ENCODE data around the gene PKIG.
"Not testable (repeated sequence)": the region's sequence is repeated elsewhere in the genome, so short reads cannot be mapped to it uniquely, and the experiment has no call there.

The PKIG gene

DNA sequence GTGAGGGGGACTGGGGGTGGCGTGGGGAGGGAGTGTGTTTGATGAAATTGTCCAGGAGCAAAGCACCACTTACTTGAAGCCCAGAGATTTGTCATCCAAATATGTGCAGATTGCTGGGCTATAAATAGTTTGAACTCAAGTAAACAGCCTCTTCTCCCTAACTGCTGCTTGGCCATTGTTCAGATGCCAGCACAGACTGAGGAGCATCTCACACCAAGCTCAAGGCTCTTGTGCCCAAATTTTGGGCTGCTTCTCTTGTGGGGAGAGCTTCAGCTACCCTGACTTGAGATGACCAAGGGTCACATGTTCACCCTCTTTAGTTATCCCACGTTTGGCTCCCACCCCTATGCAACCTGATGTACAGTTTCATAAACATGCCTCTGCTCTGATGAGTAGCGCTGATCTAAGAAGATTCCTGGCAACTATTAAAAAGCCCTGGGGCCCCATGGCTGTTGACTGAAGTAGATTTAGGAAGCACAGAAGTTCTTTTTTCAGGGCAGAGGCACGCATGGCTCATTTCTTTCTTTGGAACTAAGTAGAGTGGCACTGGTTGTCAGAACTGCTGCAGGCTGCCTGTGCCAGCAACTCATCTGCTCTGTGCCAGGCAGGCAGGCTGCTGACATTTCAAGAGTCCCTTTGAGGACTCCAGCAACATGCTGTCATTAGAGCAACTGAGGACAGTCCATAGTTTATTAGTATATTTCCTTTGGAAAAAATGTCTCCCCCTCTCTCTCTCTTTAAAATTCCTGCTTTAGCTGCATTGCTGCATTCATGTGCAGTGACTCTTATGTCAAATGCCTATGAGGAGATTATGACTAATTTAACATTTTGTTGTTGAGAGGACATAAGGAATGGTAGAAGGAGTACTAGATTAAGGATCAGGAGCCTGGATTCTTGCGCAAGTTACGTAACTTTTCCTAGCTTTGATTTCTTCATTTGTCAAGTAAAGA lies 9.6 kb upstream of the PKIG start:
- DNase-seq (ENCODE audit: low read depth), result no peak

DNA sequence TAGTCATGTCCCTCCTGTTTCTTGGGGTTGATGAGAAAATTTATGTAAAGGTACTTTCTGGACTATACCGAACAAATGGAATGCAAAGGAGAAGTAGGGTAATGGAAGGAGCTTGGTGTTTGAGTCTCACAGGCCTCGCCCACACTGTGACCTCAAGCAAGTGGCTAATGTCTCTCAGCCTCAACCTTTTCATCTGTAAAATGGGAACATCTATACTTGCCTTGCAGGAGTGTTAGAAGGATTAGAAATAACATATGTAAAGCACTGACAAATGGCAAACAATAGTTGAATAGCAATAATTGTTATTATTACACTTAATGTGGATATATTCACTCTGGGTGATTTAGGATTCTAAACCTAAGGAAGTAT lies 8.9 kb upstream of the PKIG start:
- DNase-seq (ENCODE audit: low read depth), result no peak

DNA sequence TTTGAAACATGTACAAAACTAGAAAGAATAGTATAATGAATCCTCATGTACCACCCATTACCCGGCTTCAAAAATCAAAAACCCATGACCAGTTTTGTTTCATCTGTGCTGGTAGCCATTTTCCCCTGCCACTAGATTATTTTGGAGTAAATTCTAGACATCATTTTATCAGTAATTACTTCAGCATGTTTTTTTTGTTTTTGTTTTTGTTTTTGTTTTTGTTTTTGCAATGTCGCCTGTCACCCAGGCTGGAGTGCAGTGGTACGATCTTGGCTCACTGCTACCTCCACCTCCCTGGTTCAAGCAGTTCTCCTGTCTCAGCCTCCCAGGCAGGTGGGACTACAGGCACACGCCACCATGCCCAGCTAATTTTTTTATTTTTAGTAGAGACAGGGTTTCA lies 8.0 kb upstream of the PKIG start:
- no peak for DNase-seq (ENCODE audit: low read depth)

DNA sequence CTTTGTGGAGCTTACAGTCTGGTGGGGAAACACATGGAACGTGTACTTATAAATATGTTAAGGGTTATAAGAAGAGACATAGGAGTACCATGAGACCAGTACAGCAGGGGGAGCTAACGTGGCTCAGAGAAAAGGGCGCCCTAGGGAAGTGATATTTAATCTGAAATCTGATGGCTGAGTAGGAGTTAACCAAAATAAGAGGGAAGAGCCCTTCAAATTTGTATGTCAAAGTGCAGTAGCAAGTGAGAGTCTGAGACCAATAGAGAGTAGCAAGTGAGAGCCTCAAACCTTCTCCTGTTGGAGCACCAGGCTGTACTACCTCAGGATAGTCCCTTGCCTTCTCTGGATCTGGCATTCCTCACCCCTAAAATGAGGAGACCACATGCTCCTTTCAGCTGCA lies 6.1 kb upstream of the PKIG start:
- no peak for DNase-seq (ENCODE audit: low read depth)

DNA sequence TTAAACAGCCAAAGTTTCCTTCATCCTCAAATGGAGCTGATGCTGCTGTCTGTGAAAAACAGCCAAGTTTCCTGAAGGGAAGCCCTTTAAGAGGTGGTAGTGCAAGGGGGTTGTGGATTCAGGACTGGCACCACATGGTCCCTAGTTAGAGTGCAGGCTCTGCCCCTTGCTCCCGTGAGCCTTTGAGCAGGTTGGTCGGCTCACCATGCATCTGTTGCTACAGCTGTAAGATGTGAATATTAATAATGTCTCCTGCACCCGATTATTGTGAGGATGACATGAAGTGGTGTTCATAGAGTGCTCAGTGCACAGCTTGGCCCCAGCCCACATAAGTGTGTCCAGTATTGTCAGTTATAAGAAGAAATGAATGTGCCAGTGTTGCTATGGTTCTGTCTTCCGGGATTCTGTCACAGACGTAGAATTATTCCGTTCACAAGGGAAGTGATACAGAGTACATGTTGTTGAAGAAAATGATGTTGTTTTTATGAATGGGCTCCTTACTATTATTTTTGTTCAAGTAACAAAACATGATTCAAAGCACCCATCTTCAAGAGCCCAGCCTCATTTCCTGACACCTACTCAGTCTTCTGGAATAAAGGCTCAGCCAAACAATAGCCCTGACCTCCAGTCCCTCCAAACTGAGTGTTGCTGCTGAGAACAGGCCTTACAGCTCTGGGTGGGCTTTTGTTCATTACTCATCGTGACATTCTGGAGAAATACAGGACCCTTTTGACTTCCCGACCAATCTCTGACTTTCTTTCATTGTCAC lies 2.9 kb upstream of the PKIG start:
- no peak for DNase-seq (ENCODE audit: low read depth)

DNA sequence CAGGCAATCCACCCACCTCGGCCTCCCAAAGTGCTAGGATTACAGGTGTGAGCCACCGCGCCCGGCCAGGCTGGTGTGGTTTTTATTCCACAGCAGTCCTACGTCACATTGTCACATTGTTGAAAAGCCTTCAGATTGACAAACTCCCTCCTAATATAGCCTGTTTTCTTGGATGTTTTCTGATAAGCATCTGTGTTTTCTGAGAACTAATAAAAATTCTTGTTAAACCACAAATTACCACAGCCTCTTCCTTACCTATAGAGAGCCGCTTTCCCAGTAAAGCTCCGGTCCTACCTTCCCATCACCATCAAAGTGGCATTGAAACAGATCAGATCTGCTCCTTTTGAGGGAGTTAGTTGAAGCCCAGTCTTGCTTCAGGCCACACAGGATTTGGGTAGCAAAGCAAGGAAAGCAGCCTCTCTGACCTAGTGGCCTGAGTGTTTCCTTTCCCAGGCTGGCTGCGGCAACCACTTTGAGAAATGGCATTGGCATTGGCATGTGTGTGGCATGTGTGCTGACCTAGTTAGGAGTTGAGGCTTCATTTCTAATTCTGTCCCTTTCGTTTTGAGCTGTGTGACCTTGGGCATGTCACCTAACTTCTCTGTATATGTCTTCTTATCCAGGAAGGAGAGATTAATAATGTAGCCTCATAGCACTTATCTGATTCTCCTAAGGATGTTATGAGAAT lies 1.7 kb upstream of the PKIG start:
- no peak for DNase-seq (ENCODE audit: low read depth)

DNA sequence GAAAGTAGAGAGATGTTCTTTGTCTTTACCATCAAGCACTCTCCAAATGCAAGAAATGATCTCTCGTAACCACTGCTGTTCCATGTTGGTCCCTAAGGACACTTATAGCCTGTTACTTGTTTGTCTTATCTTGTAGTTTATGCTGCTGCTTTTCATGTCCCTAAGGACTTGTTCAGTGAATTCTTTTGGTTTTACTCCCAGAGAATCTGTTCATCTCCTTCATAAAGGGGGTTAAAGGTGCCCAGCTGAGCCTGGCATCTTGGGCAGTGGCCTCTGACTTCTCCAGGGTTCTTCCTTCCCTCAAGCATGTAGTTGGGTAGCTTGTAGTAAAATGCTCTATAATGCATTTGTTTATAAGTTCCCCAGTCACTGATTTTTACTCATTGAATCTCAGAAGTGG lies 864 bp upstream of the PKIG start:
- DNase-seq (ENCODE audit: low read depth), result no peak

DNA sequence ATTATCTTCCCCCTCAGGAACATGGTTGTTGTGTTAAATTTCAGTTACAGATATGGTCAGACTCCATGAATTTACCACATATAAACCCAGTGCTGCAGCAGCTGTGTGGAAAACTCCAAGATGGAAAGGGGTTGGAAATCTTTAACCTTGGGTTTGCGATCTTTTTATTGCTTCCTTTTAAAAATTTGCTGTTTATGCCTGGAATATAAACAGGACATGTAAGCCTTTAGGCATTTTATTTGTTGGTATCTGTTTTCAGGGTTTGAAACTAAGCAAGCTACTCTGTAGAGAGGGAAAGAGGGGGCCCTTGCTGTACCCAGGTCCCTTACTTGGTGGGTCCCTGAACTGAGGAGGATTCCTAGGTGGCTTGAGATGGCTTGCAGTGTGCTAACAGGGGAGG lies 778 bp downstream of the PKIG start:
- DNase-seq (ENCODE audit: low read depth), result no peak

DNA sequence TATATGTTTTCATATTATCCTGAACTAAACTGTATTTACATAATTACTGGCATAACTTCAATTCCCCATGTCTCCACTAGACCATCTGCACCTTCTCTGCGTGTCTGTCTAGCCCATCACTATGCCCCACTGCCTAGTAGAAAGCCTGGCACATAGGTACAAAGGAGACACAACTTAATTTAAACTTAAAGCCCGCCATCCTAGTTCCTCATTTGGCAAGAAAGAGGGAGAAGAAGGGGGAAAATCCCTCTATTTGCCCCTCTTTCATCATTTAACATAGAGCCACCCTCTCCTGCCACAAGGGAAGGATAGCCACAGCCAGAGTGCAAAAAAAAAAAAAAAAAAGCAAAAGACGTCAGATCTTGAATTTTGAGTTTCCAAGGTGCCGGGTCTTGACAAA lies 1.8 kb downstream of the PKIG start:
- no peak for DNase-seq (ENCODE audit: low read depth)

DNA sequence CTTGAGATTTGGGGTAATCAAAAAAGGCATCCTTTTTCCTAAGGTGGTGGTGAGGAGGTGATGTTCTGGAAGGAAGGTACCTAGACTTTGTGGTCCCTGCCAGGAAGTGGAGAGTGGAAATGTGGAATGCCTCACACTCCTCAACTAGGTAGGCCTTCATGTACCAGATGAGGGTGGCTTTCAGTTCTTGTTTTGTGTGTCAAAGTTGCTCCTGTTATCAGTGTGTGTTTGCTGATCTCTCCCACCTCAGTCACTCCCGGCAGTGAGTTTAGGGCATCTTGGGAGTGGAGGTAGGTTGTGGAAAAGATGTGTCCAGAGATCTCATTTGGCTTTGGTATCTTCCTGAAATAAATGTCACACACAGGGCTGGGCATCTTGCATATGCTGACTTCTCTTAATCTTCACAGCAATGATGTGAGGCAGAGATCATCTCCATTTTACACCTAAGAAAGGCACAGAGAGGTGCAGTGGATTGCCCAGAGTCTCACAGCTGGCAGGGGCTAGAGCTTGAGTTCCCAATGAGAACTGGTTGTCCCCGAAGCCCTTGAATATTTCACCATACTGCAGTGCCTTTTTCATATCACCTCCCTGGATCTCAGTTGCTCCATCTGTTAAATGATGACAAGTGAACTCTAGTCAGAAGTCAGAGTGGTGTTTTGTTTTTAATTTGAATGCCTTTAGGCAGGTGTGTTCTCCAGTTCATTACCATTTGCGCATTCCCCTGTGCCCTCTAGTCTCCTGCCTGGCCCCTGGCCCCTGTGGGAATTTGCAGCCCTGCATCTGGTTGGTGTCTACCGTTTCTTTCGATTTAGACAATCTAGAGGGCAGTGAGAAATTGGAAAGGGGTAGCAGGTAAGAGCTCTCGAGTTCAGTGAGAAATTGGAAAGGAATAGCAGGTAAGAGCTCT lies 2.9 kb downstream of the PKIG start:
- DNase-seq (ENCODE audit: low read depth), result no peak

DNA sequence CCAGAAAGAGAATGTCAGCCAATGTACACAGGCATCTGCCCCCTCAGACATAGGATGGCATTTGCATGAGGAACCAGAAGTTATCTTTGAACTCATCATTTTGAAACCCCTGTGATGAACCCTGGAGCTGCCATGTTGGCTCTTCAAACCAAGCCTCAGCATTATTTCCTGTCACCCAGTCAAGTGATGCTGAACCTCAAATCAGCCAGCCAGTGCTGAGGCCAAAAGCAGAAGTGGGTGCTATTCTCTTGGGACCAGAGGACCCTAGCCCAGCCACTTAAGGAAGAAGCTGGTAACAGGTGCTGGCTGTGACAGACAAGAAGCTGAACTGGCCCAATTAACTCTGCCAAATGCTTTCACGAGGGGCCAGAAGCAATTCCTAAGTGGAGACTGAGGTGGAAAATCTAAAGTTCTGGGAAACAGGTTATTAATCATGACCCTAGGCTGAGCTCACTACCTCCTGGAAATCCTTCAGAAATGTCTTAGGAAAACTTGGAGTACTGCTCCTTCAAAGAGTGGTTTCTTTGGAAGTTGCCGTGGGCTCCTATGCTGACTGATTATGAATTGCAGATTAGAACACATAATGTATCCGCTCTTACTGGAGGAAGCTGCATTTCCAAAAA lies 4.0 kb downstream of the PKIG start:
- DNase-seq (ENCODE audit: low read depth), result no peak

DNA sequence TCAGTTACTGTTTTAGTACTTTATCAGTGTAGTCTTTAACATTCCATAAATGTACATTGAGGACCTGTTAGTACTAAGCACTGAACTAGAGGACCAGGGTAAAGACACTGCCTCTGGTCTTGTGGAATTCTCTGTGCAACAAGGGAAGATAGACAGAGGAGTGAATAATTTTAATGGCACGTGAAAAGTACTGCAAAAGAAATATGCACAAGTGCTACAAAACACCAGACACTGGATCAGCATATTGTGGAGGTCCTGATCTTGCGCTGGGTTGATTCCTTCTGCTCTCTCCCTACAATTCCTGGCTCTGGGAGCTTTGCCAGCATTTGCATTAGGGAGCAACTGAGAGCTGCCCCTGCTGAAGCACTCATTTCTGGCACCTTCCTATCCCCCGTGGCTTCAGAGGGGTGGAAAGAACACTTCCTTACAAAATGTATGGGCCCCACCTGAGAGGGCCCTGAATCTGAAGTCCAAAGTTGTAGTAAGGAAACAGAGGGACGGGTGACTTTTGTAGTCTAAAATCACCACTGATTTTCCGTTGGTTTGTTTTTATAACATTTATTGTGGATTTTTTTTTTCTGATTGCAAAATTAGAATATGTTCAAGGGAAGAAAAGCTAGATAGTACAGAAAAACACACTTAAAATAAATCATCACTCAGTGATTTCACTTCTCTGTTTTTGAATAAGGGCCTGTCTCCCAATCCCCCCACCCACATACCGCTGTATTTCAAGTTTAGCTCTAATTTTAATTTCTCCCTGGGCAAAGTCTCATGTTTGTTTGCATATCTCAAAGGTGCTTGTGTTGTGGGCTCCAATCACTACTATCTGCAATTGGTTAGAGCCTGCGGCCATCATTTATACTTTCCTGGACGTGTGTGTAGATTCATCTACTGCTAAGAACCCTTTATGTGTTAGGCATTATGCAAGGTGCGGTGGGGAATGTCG lies 4.9 kb downstream of the PKIG start:
- DNase-seq (ENCODE audit: low read depth), result no peak

DNA sequence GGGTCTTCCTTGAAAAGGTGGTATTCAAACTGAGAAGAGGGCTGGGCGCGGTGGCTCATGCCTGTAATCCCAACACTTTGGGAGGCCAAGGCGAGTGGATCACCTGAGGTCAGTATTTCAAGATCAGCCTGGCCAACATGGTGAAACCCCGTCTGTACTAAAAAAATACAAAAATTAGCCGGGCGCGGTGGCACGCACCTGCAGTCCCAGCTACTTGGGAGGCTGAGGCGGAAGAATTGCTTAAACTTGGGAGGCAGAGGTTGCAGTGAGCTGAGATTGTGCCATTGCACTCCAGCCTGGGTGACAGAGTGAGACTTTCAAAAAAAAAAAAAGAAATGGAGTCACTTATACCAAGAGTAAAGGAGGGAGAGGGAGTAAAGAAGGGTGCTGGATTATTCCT lies 5.9 kb downstream of the PKIG start:
- DNase-seq (ENCODE audit: low read depth), result not testable (repeated sequence)

DNA sequence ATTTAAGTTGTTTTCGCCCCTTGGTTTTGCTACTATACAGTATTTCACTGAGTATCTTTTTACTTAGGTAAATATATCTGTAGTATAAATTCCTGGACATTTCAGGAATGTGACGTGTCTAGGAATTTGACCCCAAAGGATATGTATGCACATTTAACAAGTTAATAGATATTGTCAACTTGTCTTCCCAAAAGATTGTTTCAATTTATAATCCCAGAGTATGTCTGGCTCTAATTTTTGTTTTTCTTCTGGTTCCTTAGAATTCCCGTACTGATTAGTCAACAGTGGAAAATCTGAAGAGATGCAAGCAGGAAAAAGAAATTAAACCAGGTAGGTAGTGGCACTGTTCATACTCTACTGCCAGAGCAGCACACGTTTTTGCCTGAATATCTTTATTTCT lies 7.2 kb downstream of the PKIG start:
- DNase-seq (ENCODE audit: low read depth), result no peak

DNA sequence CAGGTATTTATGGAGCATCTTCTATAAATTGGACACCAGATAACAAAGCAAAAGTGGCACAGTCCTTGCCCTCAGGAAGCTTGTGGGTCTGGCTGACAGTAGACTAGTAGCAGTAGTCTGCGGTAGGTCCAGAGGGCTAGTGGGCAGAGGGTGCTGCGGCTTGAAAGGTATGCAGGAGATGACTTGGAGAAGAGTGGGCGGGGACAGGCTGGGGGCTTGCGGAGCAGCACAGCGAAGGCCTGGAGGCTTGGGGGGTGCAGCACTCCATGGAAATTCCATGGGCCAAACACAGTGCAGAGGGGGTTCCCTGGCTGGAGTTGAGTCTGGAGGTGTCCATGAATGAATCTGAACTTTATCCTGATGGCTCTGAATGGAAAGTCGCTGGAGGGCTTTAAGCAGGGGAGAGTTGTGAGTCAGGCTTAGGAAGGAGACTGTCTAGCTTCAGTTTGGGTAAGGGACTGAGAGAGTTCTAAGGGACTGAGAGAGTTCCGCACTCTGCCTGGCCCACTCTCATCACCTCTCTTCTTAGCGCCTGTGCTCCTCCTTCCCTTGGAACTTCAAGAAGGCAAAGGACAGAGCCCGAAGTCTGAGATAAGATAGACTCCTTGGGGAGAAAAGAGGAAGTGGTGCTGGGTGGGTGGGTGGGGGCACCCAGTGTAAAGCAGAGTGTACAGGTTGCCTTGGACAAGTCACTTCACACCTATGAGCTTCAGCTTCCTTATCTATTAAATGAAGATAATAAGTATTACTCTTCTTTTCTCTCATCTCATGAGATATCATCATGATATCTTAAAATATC lies 8.8 kb downstream of the PKIG start:
- DNase-seq (ENCODE audit: low read depth), result no peak

DNA sequence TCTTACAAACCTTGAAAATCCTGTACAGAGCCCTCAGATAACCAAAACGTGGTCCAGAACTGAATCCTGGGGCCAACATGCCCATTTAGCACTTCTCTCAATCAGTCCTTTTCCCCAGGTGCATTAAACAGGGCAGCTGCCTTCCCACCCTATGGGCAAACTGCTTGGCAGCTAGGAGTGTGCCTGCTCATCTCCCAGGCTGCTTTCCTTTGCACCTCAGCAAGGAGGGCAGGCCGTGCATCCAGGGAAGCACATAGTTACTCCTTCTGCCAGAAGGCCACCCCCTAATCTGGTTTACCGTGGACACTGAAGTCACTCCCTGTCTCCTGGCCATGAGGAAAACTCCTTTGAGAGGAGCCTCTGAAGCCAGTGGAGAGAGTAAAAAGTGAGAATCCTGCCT lies 10.0 kb downstream of the PKIG start:
- DNase-seq (ENCODE audit: low read depth), result no peak

DNA sequence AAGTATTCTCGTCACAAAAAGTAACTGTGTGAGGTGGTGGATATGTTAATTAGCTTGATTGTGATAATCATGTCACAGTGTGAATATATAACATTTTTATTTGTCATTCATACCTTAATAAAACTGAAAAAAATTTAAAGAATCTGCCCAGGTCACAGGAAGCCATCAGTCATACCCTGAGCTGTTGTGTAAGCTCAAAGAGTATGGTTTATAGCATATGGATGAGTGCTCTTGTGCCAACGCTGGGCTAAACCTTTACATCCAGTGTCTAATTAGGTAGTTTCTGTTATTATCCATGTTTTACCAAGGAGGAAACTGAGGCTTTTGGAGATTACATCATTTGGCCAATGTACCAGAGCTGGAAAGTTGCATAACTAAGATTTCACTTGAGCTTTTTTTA lies 11.4 kb downstream of the PKIG start:
- no peak for DNase-seq (ENCODE audit: low read depth)

DNA sequence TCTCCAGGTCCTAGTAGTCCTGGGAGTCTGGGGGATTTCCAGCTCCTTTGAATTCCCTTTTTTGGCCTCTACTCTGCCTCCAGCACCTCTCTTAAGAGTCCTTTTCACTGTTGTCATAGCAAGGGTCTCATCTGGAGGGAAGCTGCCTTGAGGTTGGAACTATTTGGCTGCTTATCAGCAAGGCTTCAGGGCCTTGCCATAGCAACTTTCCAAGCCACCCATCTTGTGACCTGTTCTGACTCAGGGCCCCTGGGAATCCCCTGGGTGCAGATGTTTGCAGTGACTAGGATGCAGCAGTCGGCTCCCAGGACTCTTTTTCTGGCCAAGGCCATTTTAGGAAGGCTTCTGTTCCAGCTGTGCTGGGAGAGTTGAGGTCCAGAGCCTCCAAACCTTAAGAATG lies 12.4 kb downstream of the PKIG start:
- DNase-seq (ENCODE audit: low read depth), result no peak

DNA sequence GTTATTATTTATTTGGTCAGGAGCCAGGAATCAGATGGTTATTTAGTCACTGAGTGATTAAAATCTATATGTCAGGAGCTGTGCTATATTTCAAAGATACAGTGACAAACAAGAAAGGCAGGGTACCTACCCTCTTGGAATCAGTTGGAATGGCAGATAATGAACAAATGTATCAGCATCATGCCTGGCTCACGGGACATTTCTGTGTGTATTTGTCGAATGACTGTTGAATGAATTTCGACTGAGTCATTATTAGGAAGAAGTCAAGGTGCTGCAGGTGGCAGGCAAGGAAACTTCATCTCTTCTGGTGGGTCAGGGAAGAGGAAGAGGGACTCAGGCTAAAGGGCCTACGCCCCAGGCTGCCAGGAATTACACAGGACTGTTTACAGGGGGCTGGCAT lies 13.6 kb downstream of the PKIG start:
- DNase-seq (ENCODE audit: low read depth), result no peak

Data from stimulated activated CD8-positive, alpha-beta memory T cell treated with anti-CD3 and anti-CD28 coated beads, Interleukin-12 subunit alpha, Interleukin-12 subunit beta, amount 100 ng/mL, for 1 hour (primary cell).